IMR-90 (cell line): Measurements from ENCODE around the gene ABHD12. TPM values are rescaled to one million over a fixed set of nuclear protein-coding genes. Genes with fewer than 3 reads are reported as not detected.

Experiments
- ATAC-seq: fragments of 200-7000 bp; cut with Tn5 transposase; 2 replicates; pipeline ENCODE4 v1.9.1; 2020; ENCODE audit warnings: low read depth, mild to moderate bottlenecking, moderate library complexity
- BruUV-seq: library from RNA; stranded (reverse); fragments of 400-500 nt; replicated peaks from 2 replicates; lab custom pipeline; 2021; lab: Mats Ljungman, UMichigan
- CTCF ChIA-PET: fragments of 300-600 bp; formaldehyde crosslinking; extraction: SDS; loops from one replicate; lab custom pipeline; 2021; ENCODE audit warnings: antibody characterized with exemption; lab: Yijun Ruan, JAX
- POLR2A ChIA-PET: fragments of 300-600 bp; sonication (Branson Sonifier 250); formaldehyde crosslinking; loops from one replicate; lab custom pipeline; 2022; ENCODE audit warnings: antibody characterized with exemption; ENCODE audit not compliant: unreplicated experiment; lab: Charles Lee
- DNase-seq: peaks from one replicate; pipeline ENCODE4 v3.0.0; 2013
- H2AFZ ChIP-seq: replicated peaks from 2 replicates; pipeline ENCODE3; 2013; ENCODE audit warnings: low read length, mild to moderate bottlenecking; ENCODE audit not compliant: poor library complexity
- H2AK5ac ChIP-seq: 2 replicates; pipeline ENCODE4 v1.6.1; 2013; ENCODE audit warnings: low read depth, low read length, inconsistent platforms
- H2AK9ac ChIP-seq: replicated peaks from 2 replicates; pipeline ENCODE3; 2013; ENCODE audit warnings: mild to moderate bottlenecking, low read depth, low read length, moderate library complexity; ENCODE audit not compliant: poor library complexity
- H2BK120ac ChIP-seq: 2 replicates; pipeline ENCODE4 v1.6.1; 2013; ENCODE audit warnings: low read depth, low read length, inconsistent platforms
- H2BK15ac ChIP-seq: 3 replicates; pipeline ENCODE4 v1.6.1; 2013; ENCODE audit warnings: low read depth, low read length, inconsistent platforms
- H2BK20ac ChIP-seq: 2 replicates; pipeline ENCODE4 v1.6.1; 2013; ENCODE audit warnings: low read depth, mild to moderate bottlenecking, inconsistent platforms, low read length, moderate library complexity
- H2BK5ac ChIP-seq: 2 replicates; pipeline ENCODE4 v1.6.1; 2013; ENCODE audit warnings: mild to moderate bottlenecking, low read depth, low read length, inconsistent platforms; ENCODE audit not compliant: poor library complexity, severe bottlenecking
- H3K14ac ChIP-seq: replicated peaks from 2 replicates; pipeline ENCODE4 v1.6.1; 2013; ENCODE audit warnings: low read depth, low read length, inconsistent platforms
- H3K18ac ChIP-seq: 2 replicates; pipeline ENCODE4 v1.6.1; 2013; ENCODE audit warnings: low read depth, low read length, control low read depth
- H3K23ac ChIP-seq: 2 replicates; pipeline ENCODE4 v1.6.1; 2013; ENCODE audit warnings: low read depth, low read length, inconsistent platforms
- H3K27ac ChIP-seq: 2 replicates; pipeline ENCODE4 v1.5.1; 2013; ENCODE audit warnings: mild to moderate bottlenecking, control low read depth, low read length; ENCODE audit not compliant: insufficient read depth
- H3K27me3 ChIP-seq: 2 replicates; pipeline ENCODE4 v1.6.1; 2013; ENCODE audit warnings: low read length; ENCODE audit not compliant: control insufficient read depth, insufficient read depth
- H3K36me3 ChIP-seq: 2 replicates; pipeline ENCODE4 v1.6.1; 2013; ENCODE audit warnings: low read length, mixed read lengths; ENCODE audit not compliant: control insufficient read depth, insufficient read depth
- H3K4ac ChIP-seq: 2 replicates; pipeline ENCODE4 v1.6.1; 2013; ENCODE audit warnings: low read depth, low read length, inconsistent platforms
- H3K4me1 ChIP-seq: 2 replicates; pipeline ENCODE4 v1.6.1; 2013; ENCODE audit warnings: low read length, mixed read lengths; ENCODE audit not compliant: control insufficient read depth, insufficient read depth
- H3K4me2 ChIP-seq: 2 replicates; pipeline ENCODE4 v1.6.1; 2013; ENCODE audit warnings: low read depth, mild to moderate bottlenecking, control low read depth, low read length, moderate library complexity
- H3K4me3 ChIP-seq: 2 replicates; pipeline ENCODE4 v1.5.1; 2013; ENCODE audit warnings: low read depth, mild to moderate bottlenecking, control low read depth, low read length, moderate library complexity; ENCODE audit not compliant: insufficient read depth
- H3K56ac ChIP-seq: 2 replicates; pipeline ENCODE4 v1.6.1; 2013; ENCODE audit warnings: low read length, inconsistent platforms; ENCODE audit not compliant: insufficient read depth; ENCODE audit errors: extremely low read depth
- H3K79me1 ChIP-seq, 2 experiments: 2 replicates each; pipeline ENCODE4 v1.6.1; 2013; ENCODE audit warnings: low read length in 2 of 2, inconsistent platforms in 1 of 2, low read depth in 1 of 2
- H3K9ac ChIP-seq: 2 replicates; pipeline ENCODE4 v1.6.1; 2013; ENCODE audit warnings: low read depth, low read length, control low read depth
- H3K9me1 ChIP-seq: 2 replicates; pipeline ENCODE4 v1.6.1; 2013; ENCODE audit warnings: low read length, inconsistent platforms; ENCODE audit not compliant: insufficient read depth
- H3K9me3 ChIP-seq: 2 replicates; pipeline ENCODE4 v1.6.1; 2013; ENCODE audit warnings: low read length; ENCODE audit not compliant: control insufficient read depth, insufficient read depth
- H4K20me1 ChIP-seq: 2 replicates; pipeline ENCODE4 v1.6.1; 2013; ENCODE audit warnings: low read length, inconsistent platforms; ENCODE audit not compliant: insufficient read depth
- H4K5ac ChIP-seq: 2 replicates; pipeline ENCODE4 v1.6.1; 2013; ENCODE audit warnings: mild to moderate bottlenecking, low read depth, low read length, control low read depth
- H4K8ac ChIP-seq, 2 experiments: 2 replicates each; pipeline ENCODE4 v1.6.1; 2013; ENCODE audit warnings: low read depth in 2 of 2, low read length in 2 of 2, control low read depth in 1 of 2, inconsistent platforms in 1 of 2
- H4K91ac ChIP-seq: 2 replicates; pipeline ENCODE4 v1.6.1; 2013; ENCODE audit warnings: low read depth, low read length, inconsistent platforms; ENCODE audit not compliant: insufficient read depth
- BHLHE40 ChIP-seq: fragments of 150-350 bp; IDR thresholded peaks from 2 replicates; pipeline ENCODE4 v1.6.1; 2016; ENCODE audit warnings: mild to moderate bottlenecking, low read depth, low read length
- CEBPB ChIP-seq: IDR thresholded peaks from 2 replicates; pipeline ENCODE4 v1.6.1; 2012; ENCODE audit warnings: low read depth, low read length, improper control_type of control experiment
- CHD1 ChIP-seq: IDR thresholded peaks from 2 replicates; pipeline ENCODE4 v1.6.1; 2012; ENCODE audit warnings: low read depth, low read length, improper control_type of control experiment
- ELK1 ChIP-seq: fragments of 150-350 bp; IDR thresholded peaks from 2 replicates; pipeline ENCODE4 v1.6.1; 2016; ENCODE audit warnings: low read depth, mild to moderate bottlenecking, low read length, moderate library complexity, borderline replicate concordance
- FOS ChIP-seq: fragments of 150-350 bp; IDR thresholded peaks from 2 replicates; pipeline ENCODE4 v1.6.1; 2016; ENCODE audit warnings: low read depth, low read length
- MAFK ChIP-seq: IDR thresholded peaks from 2 replicates; pipeline ENCODE4 v1.6.1; 2012; ENCODE audit warnings: low read depth, low read length, improper control_type of control experiment
- MAZ ChIP-seq: IDR thresholded peaks from 2 replicates; pipeline ENCODE4 v1.6.1; 2012; ENCODE audit warnings: low read depth, mild to moderate bottlenecking, low read length, improper control_type of control experiment, moderate library complexity, borderline replicate concordance
- MXI1 ChIP-seq: IDR thresholded peaks from 2 replicates; pipeline ENCODE4 v1.6.1; 2012; ENCODE audit warnings: low read depth, mild to moderate bottlenecking, low read length, moderate library complexity, borderline replicate concordance
- NFE2L2 ChIP-seq: fragments of 150-350 bp; IDR thresholded peaks from 2 replicates; pipeline ENCODE4 v1.6.1; 2016; ENCODE audit warnings: low read depth, mild to moderate bottlenecking, low read length
- POLR2A ChIP-seq: IDR thresholded peaks from 2 replicates; pipeline ENCODE4 v1.6.1; 2012; ENCODE audit warnings: mild to moderate bottlenecking, low read depth, low read length
- RAD21 ChIP-seq: IDR thresholded peaks from 2 replicates; pipeline ENCODE4 v1.6.1; 2012; ENCODE audit warnings: low read length, improper control_type of control experiment
- RCOR1 ChIP-seq: IDR thresholded peaks from 2 replicates; pipeline ENCODE4 v1.6.1; 2012; ENCODE audit warnings: mild to moderate bottlenecking, low read length, improper control_type of control experiment; ENCODE audit not compliant: insufficient replicate concordance
- RFX5 ChIP-seq: IDR thresholded peaks from 2 replicates; pipeline ENCODE4 v1.8.0; 2012; ENCODE audit warnings: low read depth, mild to moderate bottlenecking, low read length, moderate library complexity
- SMC3 ChIP-seq: fragments of 150-350 bp; IDR thresholded peaks from 2 replicates; pipeline ENCODE4 v1.6.1; 2016; ENCODE audit warnings: low read depth, mild to moderate bottlenecking, antibody characterized with exemption, low read length, moderate library complexity
- USF2 ChIP-seq: fragments of 150-350 bp; IDR thresholded peaks from 2 replicates; pipeline ENCODE4 v1.6.1; 2017; ENCODE audit warnings: mild to moderate bottlenecking, antibody characterized with exemption, low read length, low read depth
- WGBS, 2 experiments: methylation state at CpG; one replicate each; pipeline versions ENCODE4 v1.1.5 to v1.1.7; 2013; ENCODE audit warnings: missing lambda C conversion rate in 2 of 2; ENCODE audit not compliant: insufficient read length in 1 of 2; ENCODE audit errors: extremely low coverage in 2 of 2; 5-methylcytosine and 5-hydroxymethylcytosine counted together
- dilution Hi-C: fragments of 300-500 bp; cut with HindIII; formaldehyde crosslinking; loops from one replicate; pipeline ENCODE4 v1.14.3; 2018; ENCODE audit warnings: low sequenced_read_pairs; ENCODE audit not compliant: unreplicated experiment
- in situ Hi-C: fragments of 300-500 bp; cut with MboI; formaldehyde crosslinking; loops from 3 replicates; pipeline ENCODE4 v1.14.3; 2019; ENCODE audit warnings: low sequenced_read_pairs, inconsistent platforms, mixed read lengths
- intact Hi-C: fragments of 100-400 bp; cut with micrococcal nuclease; formaldehyde crosslinking; loops from 2 replicates; pipeline ENCODE4 v1.10.0; 2022
- polyA plus RNA-seq, 3 experiments: library from polyadenylated mRNA; depleted of rRNA; stranded (reverse); fragments of >200 nt; gene quantifications; 2 replicates each; pipeline ENCODE4 v1.2.3, GENCODE V29; 2012; ENCODE audit warnings: low replicate concordance in 1 of 3
- total RNA-seq: library from RNA; depleted of rRNA; stranded (reverse); fragments of >200 nt; gene quantifications from 2 replicates; pipeline ENCODE4 v1.2.3, GENCODE V29; 2012
- TF ChIP-seq, protein P1 (sequence below): conservative IDR thresholded peaks from 2 replicates; pipeline ENCODE4 v1.5.1; 2012; ENCODE audit warnings: mild to moderate bottlenecking, low read depth, low read length, improper control_type of control experiment

Gene ABHD12
- total and polyA plus RNA-seq, 2 of the 4 experiments (the other 2 are of a cell fraction), result 80.7 to 108 TPM

- in situ Hi-C loops (no loop called here), dilution Hi-C loops (no loop called here), intact Hi-C loops (no loop called here)
- no peak overlapping the region for H2BK5ac ChIP-seq
- H2AK9ac ChIP-seq, result peak overlapping the region; percentile 19
- H3K27ac ChIP-seq, result no peak overlapping the region
- DNase-seq, result no peak
- peaks cover 0 to 28% of the 10 kb centered on the region in 2 experiments; a peak in 2 of 4 replicates for H3K79me1 ChIP-seq
- no peaks in the 10 kb centered on the region for H3K27me3 ChIP-seq
- H4K8ac ChIP-seq, result no peak overlapping the region
- H3K14ac ChIP-seq, result no peak overlapping the region
- H2AK5ac ChIP-seq, result no peak overlapping the region
- ATAC-seq, result no peak
- H3K4me2 ChIP-seq, result no peak overlapping the region
- no peak overlapping the region for H4K5ac ChIP-seq
- H3K23ac ChIP-seq, result no peak overlapping the region
- no peak overlapping the region for H3K4me3 ChIP-seq
- no peak overlapping the region for H2AFZ ChIP-seq
- no peak overlapping the region for H3K56ac ChIP-seq
- peaks cover 78% of the 10 kb centered on the region for H3K36me3 ChIP-seq
- POLR2A ChIA-PET, result no interaction called here
- no peak overlapping the region for H2BK15ac ChIP-seq
- H3K4ac ChIP-seq, result no peak overlapping the region
- BruUV-seq, result no TSS peak
- TF ChIP-seq, protein P1, sequence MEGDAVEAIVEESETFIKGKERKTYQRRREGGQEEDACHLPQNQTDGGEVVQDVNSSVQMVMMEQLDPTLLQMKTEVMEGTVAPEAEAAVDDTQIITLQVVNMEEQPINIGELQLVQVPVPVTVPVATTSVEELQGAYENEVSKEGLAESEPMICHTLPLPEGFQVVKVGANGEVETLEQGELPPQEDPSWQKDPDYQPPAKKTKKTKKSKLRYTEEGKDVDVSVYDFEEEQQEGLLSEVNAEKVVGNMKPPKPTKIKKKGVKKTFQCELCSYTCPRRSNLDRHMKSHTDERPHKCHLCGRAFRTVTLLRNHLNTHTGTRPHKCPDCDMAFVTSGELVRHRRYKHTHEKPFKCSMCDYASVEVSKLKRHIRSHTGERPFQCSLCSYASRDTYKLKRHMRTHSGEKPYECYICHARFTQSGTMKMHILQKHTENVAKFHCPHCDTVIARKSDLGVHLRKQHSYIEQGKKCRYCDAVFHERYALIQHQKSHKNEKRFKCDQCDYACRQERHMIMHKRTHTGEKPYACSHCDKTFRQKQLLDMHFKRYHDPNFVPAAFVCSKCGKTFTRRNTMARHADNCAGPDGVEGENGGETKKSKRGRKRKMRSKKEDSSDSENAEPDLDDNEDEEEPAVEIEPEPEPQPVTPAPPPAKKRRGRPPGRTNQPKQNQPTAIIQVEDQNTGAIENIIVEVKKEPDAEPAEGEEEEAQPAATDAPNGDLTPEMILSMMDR, result no peak
- TF ChIP-seq RCOR1, result no peak
- no peak for TF ChIP-seq ELK1
- no peak for TF ChIP-seq MXI1
- TF ChIP-seq MAFK, result no peak
- TF ChIP-seq SMC3, result no peak
- TF ChIP-seq USF2, result no peak
- no peak for TF ChIP-seq POLR2A
- TF ChIP-seq RFX5, result no peak
- TF ChIP-seq NFE2L2, result no peak
- no peak for TF ChIP-seq FOS
- TF ChIP-seq CEBPB, result no peak
- TF ChIP-seq CHD1, result no peak
- no peak for TF ChIP-seq RAD21
- TF ChIP-seq MAZ, result no peak
- TF ChIP-seq BHLHE40, result no peak
- CTCF ChIA-PET, result no interaction called here
- 96% methylated on average over 14 of the region's 22 CpGs; no CpG with 5 or more reads in 1 of the 2 experiments for WGBS, 2 experiments
- H2BK120ac ChIP-seq, result no peak overlapping the region
- H2BK20ac ChIP-seq, result no peak overlapping the region
- peaks cover 7% of the 10 kb centered on the region for H4K20me1 ChIP-seq
- peaks cover 3% of the 10 kb centered on the region for H3K9me1 ChIP-seq
- no peak overlapping the region for H3K18ac ChIP-seq
- H4K91ac ChIP-seq, result no peak overlapping the region
- H3K4me1 ChIP-seq, result no peaks in the 10 kb centered on the region
- H3K9ac ChIP-seq, result no peak overlapping the region
- H3K9me3 ChIP-seq, result no peaks in the 10 kb centered on the region
Measured at GRCh38 chr20:25282034-25282781, 108.4 kb downstream of the ABHD12 start.
